Mononuclear cell (primary cell): Measurements from ENCODE around the gene CXCL11. TPM values are rescaled to one million over a fixed set of nuclear protein-coding genes. Genes with fewer than 3 reads are reported as not detected.
"Not testable (repeated sequence)": the region's sequence is repeated elsewhere in the genome, so short reads cannot be mapped to it uniquely, and the experiment has no call there.

Source experiments
- H3K27me3 ChIP-seq: 2 replicates; pipeline ENCODE4 v1.6.0; 2011; ENCODE audit warnings: low read length, control low read depth; ENCODE audit not compliant: insufficient read depth
- H3K4me1 ChIP-seq: 2 replicates; pipeline ENCODE4 v1.5.1; 2011; ENCODE audit warnings: mild to moderate bottlenecking, low read length, control low read depth; ENCODE audit not compliant: insufficient read depth
- H3K4me3 ChIP-seq: 2 replicates; pipeline ENCODE4 v1.5.1; 2011; ENCODE audit warnings: mild to moderate bottlenecking, low read length, moderate library complexity
- H3K9me3 ChIP-seq: 2 replicates; pipeline ENCODE4 v1.5.1; 2011; ENCODE audit warnings: low read depth, mild to moderate bottlenecking, control low read depth, low read length
- total RNA-seq: library from RNA; depleted of rRNA; stranded (reverse); fragments of >200 nt; gene quantifications from one replicate; pipeline ENCODE4 v1.2.3, GENCODE V29; 2012

Gene CXCL11
- total RNA-seq, 1 donor, result 0.10 TPM

DNA sequence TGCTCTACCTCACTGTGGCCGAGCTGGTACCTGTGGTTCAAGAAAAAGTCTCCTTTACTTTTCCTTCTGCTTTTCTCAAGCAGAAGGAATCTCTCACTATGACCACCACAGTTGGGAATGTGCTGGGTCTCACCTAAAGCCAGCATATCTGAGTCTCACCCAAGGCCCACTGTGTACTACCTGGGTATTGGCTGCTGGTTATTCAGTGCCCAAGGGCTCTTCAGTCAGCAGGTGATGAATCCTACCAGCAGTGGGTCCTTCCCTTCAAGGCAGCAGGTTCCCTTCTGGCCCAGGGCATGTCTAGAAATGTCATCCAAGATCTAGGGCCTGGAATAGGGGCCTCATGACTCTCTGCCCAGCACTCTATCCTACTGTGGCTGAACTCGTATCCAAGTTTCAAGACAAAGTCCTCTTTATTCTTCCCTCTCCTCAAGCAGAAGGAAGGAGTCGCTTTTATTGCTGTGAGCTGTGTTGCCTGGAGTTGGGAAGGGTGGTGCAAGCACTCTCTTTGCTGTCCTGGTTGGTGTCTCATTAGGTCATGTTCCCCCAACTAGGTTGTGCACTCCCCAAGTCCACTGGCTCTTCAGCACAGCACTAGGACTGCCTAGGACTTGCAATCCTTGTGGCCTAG lies 18.7 kb downstream of the CXCL11 start:
- H3K4me1 ChIP-seq, result peaks cover 12% of the 10 kb centered on the region
- no peak overlapping the region for H3K4me3 ChIP-seq
- H3K27me3 ChIP-seq, result no peaks in the 10 kb centered on the region
- H3K9me3 ChIP-seq, result no peaks in the 10 kb centered on the region

DNA sequence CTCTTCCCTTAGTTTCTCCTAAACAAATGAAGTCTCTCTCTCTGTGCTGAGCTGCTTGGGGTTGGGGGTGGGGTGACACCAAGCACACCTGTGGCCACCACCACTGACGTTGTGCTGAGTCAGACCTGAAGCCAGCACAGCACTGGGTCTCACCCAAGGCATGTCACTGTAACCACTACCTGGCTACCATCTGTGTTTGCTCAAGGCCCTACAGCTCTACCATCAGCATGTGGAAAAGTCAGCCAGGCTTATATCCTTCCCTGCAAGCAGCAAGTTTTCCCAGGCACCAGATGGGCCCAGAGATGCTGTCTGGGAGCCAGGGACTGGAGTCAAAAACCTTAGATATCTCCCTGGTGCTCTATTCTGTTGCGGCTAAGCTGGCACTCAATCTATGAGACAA lies 19.5 kb downstream of the CXCL11 start:
- Histone ChIP-seq H3K27me3 (no peaks in the 10 kb centered on the region), H3K4me3 (no peak overlapping the region), H3K9me3 (no peaks in the 10 kb centered on the region), H3K4me1 (peaks cover 20% of the 10 kb centered on the region)

- Histone ChIP-seq H3K27me3 (no peaks in the 10 kb centered on the region), H3K4me3 (no peak overlapping the region), H3K4me1 (peaks cover 19% of the 10 kb centered on the region), H3K9me3 (no peaks in the 10 kb centered on the region)
Measured at GRCh38 chr4:76013540-76013939, 22.3 kb downstream of the CXCL11 start.

GRCh38 chr4:76012388-76012801 lies 23.5 kb downstream of the CXCL11 start:
- Histone ChIP-seq H3K27me3 (no peaks in the 10 kb centered on the region), H3K4me1 (peaks cover 19% of the 10 kb centered on the region), H3K9me3 (no peaks in the 10 kb centered on the region), H3K4me3 (no peak overlapping the region)

- peaks cover 19% of the 10 kb centered on the region for H3K4me1 ChIP-seq
- no peaks in the 10 kb centered on the region for H3K9me3 ChIP-seq
- no peak overlapping the region for H3K4me3 ChIP-seq
- no peaks in the 10 kb centered on the region for H3K27me3 ChIP-seq
Measured at GRCh38 chr4:76011700-76012387, 24.0 kb downstream of the CXCL11 start.

GRCh38 chr4:76011018-76011670 lies 24.7 kb downstream of the CXCL11 start:
- H3K27me3 ChIP-seq, result no peaks in the 10 kb centered on the region
- no peaks in the 10 kb centered on the region for H3K9me3 ChIP-seq
- no peak overlapping the region for H3K4me3 ChIP-seq
- peaks cover 19% of the 10 kb centered on the region for H3K4me1 ChIP-seq

DNA sequence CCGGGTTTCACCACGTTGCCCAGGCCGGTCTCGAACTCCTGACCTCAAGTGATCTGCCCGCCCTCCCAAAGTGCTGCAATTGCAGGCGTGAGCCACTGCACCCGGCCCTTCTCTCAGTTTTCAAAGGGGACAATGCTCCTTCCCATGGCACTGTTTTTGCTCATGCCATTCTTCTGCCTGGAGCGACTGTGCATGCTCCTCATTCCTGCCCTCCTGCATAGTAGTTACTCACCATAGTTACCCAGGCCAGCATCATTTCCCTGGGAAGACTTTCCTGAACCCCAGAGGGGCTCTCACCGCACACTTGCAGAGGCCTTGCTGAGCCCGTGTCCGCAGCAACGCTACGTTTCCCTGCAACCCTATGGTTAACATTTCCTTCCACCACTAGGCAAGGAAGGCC lies 25.3 kb downstream of the CXCL11 start:
- H3K27me3 ChIP-seq, result no peaks in the 10 kb centered on the region
- no peaks in the 10 kb centered on the region for H3K9me3 ChIP-seq
- H3K4me3 ChIP-seq, result no peak overlapping the region
- H3K4me1 ChIP-seq, result peaks cover 17% of the 10 kb centered on the region

DNA sequence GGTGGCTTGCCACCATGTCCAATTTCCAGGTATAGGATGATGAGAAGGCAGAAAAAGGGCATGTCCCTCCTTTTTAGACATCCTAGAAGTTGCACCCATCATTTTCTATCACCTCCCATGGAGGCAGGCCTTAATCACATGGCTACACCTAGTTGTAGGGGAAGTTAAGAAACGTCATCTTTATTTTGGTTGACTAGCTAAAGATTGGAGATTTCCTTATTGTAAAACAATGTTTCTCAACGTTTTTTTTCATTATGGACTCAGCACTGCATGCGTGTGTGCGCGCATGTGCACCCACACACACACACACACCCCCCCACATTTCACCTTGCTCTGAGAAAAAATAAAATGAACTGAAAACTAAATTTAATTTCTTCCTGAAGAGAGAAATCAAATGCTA lies 26.6 kb downstream of the CXCL11 start:
- no peaks in the 10 kb centered on the region for H3K9me3 ChIP-seq
- peaks cover 14% of the 10 kb centered on the region for H3K4me1 ChIP-seq
- H3K4me3 ChIP-seq, result no peak overlapping the region
- H3K27me3 ChIP-seq, result no peaks in the 10 kb centered on the region

- peaks cover 17% of the 10 kb centered on the region for H3K4me1 ChIP-seq
- H3K4me3 ChIP-seq, result no peak within 1 kb of the TSS
- no peaks in the 10 kb centered on the region for H3K27me3 ChIP-seq
- no peaks in the 10 kb centered on the region for H3K9me3 ChIP-seq
Measured at GRCh38 chr4:76007089-76007862, 28.6 kb downstream of the CXCL11 start, which contains the start of gene CXCL9. Gene CXCL9, minus strand, starts transcription at chr4:76007509. Its CDS starts 60 bp downstream, at chr4:76007449.

DNA sequence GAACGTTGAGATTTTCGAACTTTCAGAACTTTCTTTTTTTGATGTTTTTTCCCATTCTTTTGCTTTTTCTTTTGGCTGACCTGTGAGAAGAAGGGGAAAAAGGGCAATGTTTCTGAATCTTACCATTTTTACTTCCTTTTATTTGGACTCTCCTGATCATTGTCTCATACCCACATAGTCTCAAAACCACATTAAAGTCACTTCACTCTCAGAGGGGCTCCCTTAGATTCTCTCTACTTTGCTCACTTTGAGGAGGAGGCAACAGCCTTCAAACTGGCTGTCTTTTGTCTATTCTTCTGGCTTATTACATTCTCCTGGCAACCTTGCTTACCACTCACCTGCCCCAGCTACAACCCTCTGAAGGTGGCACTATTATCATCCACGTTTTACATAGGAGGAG lies 32.2 kb downstream of the CXCL11 start:
- no peaks in the 10 kb centered on the region for H3K9me3 ChIP-seq
- no peak overlapping the region for H3K4me3 ChIP-seq
- H3K4me1 ChIP-seq, result peaks cover 12% of the 10 kb centered on the region
- H3K27me3 ChIP-seq, result no peaks in the 10 kb centered on the region

- peaks cover 12% of the 10 kb centered on the region for H3K4me1 ChIP-seq
- no peaks in the 10 kb centered on the region for H3K27me3 ChIP-seq
- H3K9me3 ChIP-seq, result no peaks in the 10 kb centered on the region
- no peak overlapping the region for H3K4me3 ChIP-seq
Measured at GRCh38 chr4:76003035-76003434, 32.8 kb downstream of the CXCL11 start.

DNA sequence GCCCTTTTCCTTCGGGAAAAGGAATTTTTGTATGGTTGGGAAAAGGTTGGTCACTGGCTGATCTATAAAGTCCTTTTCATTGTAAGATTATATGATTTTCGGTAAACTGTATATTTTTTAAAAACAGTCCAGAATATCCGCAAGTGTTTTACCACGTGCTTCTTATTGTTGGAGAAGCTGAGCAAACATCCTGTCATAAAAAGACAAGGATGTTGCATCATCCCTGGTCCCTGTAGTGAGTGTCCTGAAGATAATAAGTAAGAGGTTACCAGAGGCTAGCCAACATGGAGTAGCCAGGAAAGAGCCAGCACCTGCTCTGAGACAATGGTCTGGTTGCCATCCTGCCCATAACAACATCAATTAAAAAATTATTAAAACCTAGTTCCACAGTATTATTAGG lies 33.7 kb downstream of the CXCL11 start:
- Histone ChIP-seq H3K4me3 (no peak overlapping the region), H3K9me3 (no peaks in the 10 kb centered on the region), H3K27me3 (no peaks in the 10 kb centered on the region), H3K4me1 (peaks cover 12% of the 10 kb centered on the region)

DNA sequence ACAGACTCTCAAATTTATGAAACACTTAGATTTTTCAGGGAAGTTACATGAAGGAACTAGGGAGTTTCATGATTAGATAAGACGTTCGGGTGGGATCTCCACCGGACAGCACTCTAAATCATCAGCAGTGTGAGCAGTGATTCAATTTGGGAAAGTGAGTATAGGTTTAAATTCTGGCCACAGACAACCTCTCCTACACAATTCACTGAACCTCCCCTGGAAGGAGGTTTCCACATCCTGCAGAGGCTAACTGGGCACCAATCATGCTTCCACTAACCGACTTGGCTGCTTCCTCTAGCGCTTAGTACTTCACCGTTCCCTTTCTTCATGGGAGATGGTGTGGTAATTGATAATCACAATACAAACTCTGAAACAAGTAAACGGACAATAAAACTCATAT lies 34.2 kb downstream of the CXCL11 start:
- H3K27me3 ChIP-seq, result no peaks in the 10 kb centered on the region
- peaks cover 12% of the 10 kb centered on the region for H3K4me1 ChIP-seq
- H3K9me3 ChIP-seq, result no peaks in the 10 kb centered on the region
- H3K4me3 ChIP-seq, result no peak overlapping the region

DNA sequence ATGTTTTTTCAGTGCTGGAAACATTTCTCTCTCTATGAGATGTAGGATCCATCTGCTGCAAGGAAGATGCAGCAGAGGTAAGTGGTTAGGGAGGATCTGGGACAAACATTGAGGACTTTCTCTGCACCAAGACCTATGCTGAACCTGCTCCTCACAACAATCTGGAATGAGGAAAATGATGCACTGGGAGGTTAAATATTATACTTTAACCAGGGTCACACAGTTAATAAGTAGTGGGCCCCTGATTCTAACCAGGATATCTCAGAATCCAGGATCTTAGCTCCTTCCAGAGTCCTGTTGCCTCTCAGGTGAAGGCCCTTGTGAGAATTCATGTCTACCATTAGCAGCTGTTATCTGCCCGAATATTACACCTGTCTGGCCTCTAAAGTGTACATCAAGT lies 35.6 kb downstream of the CXCL11 start:
- Histone ChIP-seq H3K9me3 (no peaks in the 10 kb centered on the region), H3K4me1 (peaks cover 12% of the 10 kb centered on the region), H3K4me3 (no peak overlapping the region), H3K27me3 (no peaks in the 10 kb centered on the region)

GRCh38 chr4:75998525-75999147 lies 37.2 kb downstream of the CXCL11 start:
- not testable (repeated sequence) for H3K9me3 ChIP-seq, H3K4me3 ChIP-seq, H3K27me3 ChIP-seq
- H3K4me1 ChIP-seq, result peaks cover 12% of the 10 kb centered on the region
